B cell (primary cell): ENCODE data around the gene MAD2L1BP. TPM values are rescaled to one million over a fixed set of nuclear protein-coding genes. Genes with fewer than 3 reads are reported as not detected.

Source experiments
- ATAC-seq: fragments of 200-7000 bp; cut with Tn5 transposase; one replicate; pipeline ENCODE4 v1.10.0; 2021; ENCODE audit warnings: low read depth, mild to moderate bottlenecking, moderate number of reproducible peaks, moderate library complexity
- CTCF ChIA-PET: fragments of 350-600 bp; sonication (Branson Sonifier 250); formaldehyde crosslinking; loops from one replicate; lab custom pipeline; 2021; ENCODE audit warnings: antibody characterized with exemption, inconsistent platforms; lab: Charles Lee
- POLR2A ChIA-PET: fragments of 350-600 bp; sonication (Branson Sonifier 250); formaldehyde crosslinking; loops from one replicate; lab custom pipeline; 2021; ENCODE audit warnings: antibody characterized with exemption; lab: Charles Lee
- DNase-seq: peaks from one replicate; pipeline ENCODE4 v3.0.0; 2013
- H2AFZ ChIP-seq: 2 replicates; pipeline ENCODE4 v1.6.1; 2012; ENCODE audit warnings: mild to moderate bottlenecking, low read depth, low read length; ENCODE audit not compliant: insufficient read depth, poor library complexity, severe bottlenecking
- H3K27ac ChIP-seq, 2 donors: 1 replicate in 1 of 2; 2 replicates in 1 of 2; pipeline ENCODE4 v1.5.1; 2012 to 2013; ENCODE audit warnings: low read length in 2 of 2, mild to moderate bottlenecking in 2 of 2, moderate library complexity in 1 of 2
- H3K27me3 ChIP-seq, 4 experiments: fragments of 200-600 bp in 1 of 4; sonication (generic) in 1 of 4; replicated peaks in 1 of 4; 1 replicate in 2 of 4; 2 replicates in 2 of 4; pipeline versions ENCODE4 v1.6.1 to v1.7.0; 2013 to 2016; ENCODE audit warnings: low read length in 3 of 4, mild to moderate bottlenecking in 2 of 4, mixed read lengths in 1 of 4, moderate library complexity in 1 of 4; ENCODE audit not compliant: insufficient read depth in 4 of 4, control insufficient read depth in 3 of 4; ENCODE audit errors: control extremely low read depth in 1 of 4
- H3K36me3 ChIP-seq, 2 experiments: replicated peaks in 1 of 2; 1 replicate in 1 of 2; 2 replicates in 1 of 2; pipeline versions ENCODE4 v1.6.1 to v1.7.1; 2013; ENCODE audit warnings: low read length in 1 of 2; ENCODE audit not compliant: insufficient read depth in 2 of 2, control insufficient read depth in 1 of 2; ENCODE audit errors: control extremely low read depth in 1 of 2, extremely low read depth in 1 of 2
- H3K4me1 ChIP-seq, 2 donors: fragments of 200-600 bp in 1 of 2; sonication (generic) in 1 of 2; 1 replicate in 1 of 2; 2 replicates in 1 of 2; pipeline versions ENCODE4 v1.5.1 to v1.6.1; 2013 to 2017; ENCODE audit warnings: low read length in 2 of 2; ENCODE audit not compliant: control insufficient read depth in 2 of 2, insufficient read depth in 2 of 2
- H3K4me2 ChIP-seq: replicated peaks from 2 replicates; pipeline ENCODE3; 2012; ENCODE audit warnings: mild to moderate bottlenecking, low read depth, low read length; ENCODE audit not compliant: poor library complexity, severe bottlenecking
- H3K4me3 ChIP-seq, 5 experiments: fragments of 200-600 bp in 1 of 5; sonication (generic) in 1 of 5; 1 replicate in 3 of 5; 2 replicates in 2 of 5; pipeline versions ENCODE4 v1.5.1 to v1.7.0; 2011 to 2016; ENCODE audit warnings: low read length in 4 of 5, mild to moderate bottlenecking in 4 of 5, low read depth in 2 of 5, control low read depth in 1 of 5, moderate library complexity in 1 of 5; ENCODE audit not compliant: insufficient read depth in 1 of 5; ENCODE audit errors: control extremely low read depth in 1 of 5, extremely low read depth in 1 of 5
- H3K79me2 ChIP-seq: fragments of 200-600 bp; sonication (generic); one replicate; pipeline ENCODE4 v1.6.0; 2016; ENCODE audit warnings: low read length; ENCODE audit not compliant: control insufficient read depth, insufficient read depth
- H3K9ac ChIP-seq: fragments of 200-600 bp; sonication (generic); 2 replicates; pipeline ENCODE4 v1.6.1; 2017; ENCODE audit warnings: mild to moderate bottlenecking, low read length, moderate library complexity
- H3K9me3 ChIP-seq, 3 donors: one replicate each; pipeline versions ENCODE4 v1.6.1 to v1.7.1; 2013; ENCODE audit warnings: low read length in 2 of 3; ENCODE audit not compliant: control insufficient read depth in 2 of 3, insufficient read depth in 1 of 3; ENCODE audit errors: control extremely low read depth in 1 of 3
- H4K20me1 ChIP-seq: 2 replicates; pipeline ENCODE4 v1.6.0; 2012; ENCODE audit warnings: mild to moderate bottlenecking, low read length; ENCODE audit not compliant: insufficient read depth, control insufficient read depth, poor library complexity, severe bottlenecking
- H3K27ac Mint-ChIP-seq: one replicate; pipeline ENCODE4 v1.8.0; 2021; ENCODE audit warnings: mixed read lengths
- H3K27me3 Mint-ChIP-seq: one replicate; pipeline ENCODE4 v1.8.0; 2021; ENCODE audit warnings: mixed read lengths
- H3K4me1 Mint-ChIP-seq: one replicate; pipeline ENCODE4 v1.8.0; 2021; ENCODE audit warnings: mixed read lengths
- H3K4me3 Mint-ChIP-seq: one replicate; pipeline ENCODE4 v1.8.0; 2021; ENCODE audit warnings: mixed read lengths
- H3K9me3 Mint-ChIP-seq: one replicate; pipeline ENCODE4 v1.8.0; 2022; ENCODE audit warnings: mixed read lengths; ENCODE audit not compliant: insufficient read depth
- CTCF ChIP-seq: fragments of 200-600 bp; IDR thresholded peaks from one replicate; pipeline ENCODE4 v1.8.0; 2022; ENCODE audit warnings: antibody characterized with exemption, mild to moderate bottlenecking
- EZH2 ChIP-seq: IDR thresholded peaks from 2 replicates; pipeline ENCODE4 v1.6.1; 2012; ENCODE audit warnings: borderline replicate concordance, low read depth, mild to moderate bottlenecking, moderate library complexity, low read length; ENCODE audit not compliant: insufficient read depth, poor library complexity, severe bottlenecking
- WGBS: methylation state at CpG from one replicate; pipeline ENCODE4 v1.1.5; 2013; ENCODE audit warnings: missing lambda C conversion rate; ENCODE audit not compliant: insufficient coverage; 5-methylcytosine and 5-hydroxymethylcytosine counted together
- intact Hi-C: fragments of 100-400 bp; cut with micrococcal nuclease; formaldehyde crosslinking; loops from one replicate; pipeline ENCODE4 v1.10.0; 2022
- polyA plus RNA-seq: library from polyadenylated mRNA; depleted of rRNA; stranded (reverse); fragments of >200 nt; gene quantifications from 2 replicates; pipeline ENCODE4 v1.2.3, GENCODE V29; 2012
- total RNA-seq, 2 donors: library from RNA; stranded (reverse); fragments of 120-200 nt in 1 of 2; gene quantifications; 1 replicate in 1 of 2; 2 replicates in 1 of 2; pipeline versions ENCODE4 v1.2.3 to v1.2.4, GENCODE V29; 2013 to 2022

MAD2L1BP gene
- total and polyA plus RNA-seq, 2 donors (not counting 1 experiment from before 2014, with no cell fraction given), result 32.7 to 35.4 TPM

- ChIA-PET CTCF (interaction anchor here (0.6 to 1.8 kb wide), 2 partner anchors 10 to 25 kb away, joined by 3 to 9 read pairs; no protein-coding TSS in a partner anchor), POLR2A (no interaction called here)
Observed at GRCh38 chr6:43657221-43657802, 21.7 kb downstream of the MAD2L1BP start.

More at GRCh38 chr6:43657221-43657802, 21.7 kb downstream of the MAD2L1BP start:
- Histone ChIP-seq H3K27me3 (no peaks in the 10 kb centered on the region), H3K4me3 (no peak overlapping the region), H2AFZ (no peak overlapping the region), H4K20me1 (no peaks in the 10 kb centered on the region), H3K9me3 (no peaks in the 10 kb centered on the region), H3K4me2 (no peak overlapping the region), H3K79me2 (no peaks in the 10 kb centered on the region), H3K9ac (no peak overlapping the region), H3K36me3 (no peaks in the 10 kb centered on the region), H3K4me1 (no peaks in the 10 kb centered on the region), H3K27ac (no peak overlapping the region)
- TF ChIP-seq EZH2 (no peak), CTCF (no peak)
- no peaks in the 10 kb centered on the region for H3K9me3 Mint-ChIP-seq
- H3K4me3 Mint-ChIP-seq, result no peak overlapping the region
- DNase-seq, result no peak
- intact Hi-C loops, result no loop called here
- H3K27me3 Mint-ChIP-seq, result peaks cover 8% of the 10 kb centered on the region
- ATAC-seq, result no peak
- H3K4me1 Mint-ChIP-seq, result no peaks in the 10 kb centered on the region
- H3K27ac Mint-ChIP-seq, result no peak overlapping the region
- WGBS, result 93% methylated on average over 2 of the region's 3 CpGs
